GM18526 (cell line): ENCODE measurements around the gene GRK6.

Source experiments
- POLR2A ChIP-seq: IDR thresholded peaks from 3 replicates; pipeline ENCODE4 v1.6.1; 2011; ENCODE audit not compliant: insufficient read length; ENCODE audit errors: extremely low read depth

The GRK6 gene

DNA sequence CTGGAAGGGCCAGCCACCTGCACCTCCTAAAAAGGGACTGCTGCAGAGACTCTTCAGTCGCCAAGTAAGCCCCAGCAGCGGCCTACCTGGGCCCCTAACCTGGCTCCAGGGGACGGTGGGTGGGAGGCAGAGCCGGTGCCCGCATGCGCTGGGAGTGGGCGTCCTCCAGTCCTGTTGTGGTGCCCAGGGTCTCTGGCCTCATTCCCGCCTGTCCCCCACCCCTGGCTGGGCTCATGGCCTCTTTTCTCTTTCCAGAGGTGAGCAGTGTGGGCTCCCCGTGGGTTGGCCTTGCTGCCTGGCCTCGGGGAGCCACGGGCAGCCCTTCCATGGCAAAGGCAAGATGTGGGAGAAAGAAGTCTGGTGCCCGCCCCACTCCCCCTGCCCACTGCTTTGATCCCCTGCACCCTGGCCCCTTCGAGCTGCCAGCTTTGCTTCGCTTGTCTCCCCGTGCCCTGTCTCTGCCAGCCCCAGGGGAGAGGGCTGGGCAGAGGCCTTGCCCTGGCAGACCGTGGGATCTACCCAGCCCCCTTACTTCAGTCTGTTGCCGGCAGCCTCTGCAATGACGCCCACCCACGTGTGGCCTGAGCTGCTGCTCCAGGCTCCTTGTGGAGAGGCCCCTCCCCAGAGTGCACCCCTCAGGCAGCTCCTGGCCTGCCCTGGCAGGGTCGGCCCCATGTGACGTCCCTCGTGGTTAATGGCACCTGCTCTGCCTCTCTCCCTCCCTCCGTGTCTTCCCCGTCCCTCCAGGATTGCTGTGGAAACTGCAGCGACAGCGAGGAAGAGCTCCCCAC lies 14.7 kb downstream of the GRK6 start:
- TF ChIP-seq POLR2A, result no peak

DNA sequence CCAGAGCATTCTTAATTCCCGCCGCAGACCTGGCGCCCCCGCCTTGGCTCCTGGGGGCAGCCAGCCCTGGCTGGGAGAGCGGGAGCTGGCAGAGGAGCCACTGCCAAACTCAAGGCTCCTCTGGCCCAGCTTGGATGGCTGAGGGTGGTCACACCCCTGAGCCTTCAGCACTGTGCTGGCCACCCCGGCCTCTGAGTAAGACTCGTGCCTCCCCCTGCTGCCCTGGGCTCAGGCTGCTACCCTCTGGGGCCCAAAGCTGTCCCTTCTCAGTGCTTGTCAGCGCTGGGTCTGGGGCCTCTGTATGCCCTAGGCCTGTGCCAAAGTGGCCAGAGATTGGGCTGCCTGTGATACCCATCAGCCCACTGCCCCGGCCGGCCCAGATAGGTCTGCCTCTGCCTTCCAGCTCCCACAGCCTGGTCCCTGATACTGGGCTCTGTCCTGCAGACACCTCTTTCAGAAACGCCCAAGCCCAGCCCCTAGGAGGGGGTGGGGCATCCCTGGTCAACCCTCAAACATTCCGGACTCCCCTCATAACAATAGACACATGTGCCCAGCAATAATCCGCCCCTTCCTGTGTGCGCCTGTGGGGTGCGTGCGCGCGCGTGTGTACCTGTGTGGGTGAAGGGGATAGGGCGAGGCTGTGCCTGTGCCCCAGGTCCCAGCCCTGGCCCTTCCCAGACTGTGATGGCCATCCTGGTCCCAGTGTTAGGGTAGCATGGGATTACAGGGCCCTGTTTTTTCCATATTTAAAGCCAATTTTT lies 15.8 kb downstream of the GRK6 start:
- TF ChIP-seq POLR2A, result no peak

DNA sequence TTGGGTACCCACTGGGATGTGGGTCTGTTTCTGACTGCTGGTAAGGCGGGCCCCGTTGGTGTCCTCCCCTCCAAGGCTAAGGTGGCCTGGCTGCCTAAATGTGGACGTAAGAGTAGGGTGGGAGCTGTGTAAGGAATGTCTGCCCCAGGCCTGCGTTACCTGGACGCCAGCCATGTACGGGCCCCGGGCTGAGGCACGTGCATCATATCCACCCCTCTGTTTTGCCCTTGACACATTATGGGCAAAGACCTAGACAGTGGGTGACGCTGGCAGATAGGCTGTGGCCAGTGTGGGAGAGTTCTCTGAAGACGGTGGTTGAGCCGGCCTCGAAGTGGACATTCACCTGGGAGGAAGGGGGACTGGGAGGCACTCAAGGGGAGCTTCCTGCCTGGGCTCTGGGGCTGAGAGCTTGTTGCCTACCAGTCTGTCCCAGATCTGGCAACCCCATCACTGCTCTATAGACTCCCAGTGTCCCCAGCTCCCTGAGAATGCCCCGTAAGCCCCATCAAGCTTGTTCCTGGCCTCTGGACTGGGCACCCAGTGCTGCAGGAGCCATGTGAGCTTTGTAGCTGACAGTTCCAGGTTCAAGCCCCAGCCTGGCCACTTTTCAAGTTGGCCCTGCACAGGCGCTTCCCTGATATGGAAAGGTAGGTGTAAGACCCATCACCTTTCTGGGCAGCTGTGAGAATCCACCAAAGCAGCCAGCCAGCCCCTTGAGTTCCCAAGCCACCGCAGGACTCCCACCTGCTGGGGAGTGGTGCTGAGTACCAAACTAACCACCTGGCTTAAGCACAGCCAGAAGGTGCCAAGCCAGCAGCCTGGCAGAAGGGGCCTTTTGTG lies 16.9 kb downstream of the GRK6 start:
- no peak for TF ChIP-seq POLR2A

DNA sequence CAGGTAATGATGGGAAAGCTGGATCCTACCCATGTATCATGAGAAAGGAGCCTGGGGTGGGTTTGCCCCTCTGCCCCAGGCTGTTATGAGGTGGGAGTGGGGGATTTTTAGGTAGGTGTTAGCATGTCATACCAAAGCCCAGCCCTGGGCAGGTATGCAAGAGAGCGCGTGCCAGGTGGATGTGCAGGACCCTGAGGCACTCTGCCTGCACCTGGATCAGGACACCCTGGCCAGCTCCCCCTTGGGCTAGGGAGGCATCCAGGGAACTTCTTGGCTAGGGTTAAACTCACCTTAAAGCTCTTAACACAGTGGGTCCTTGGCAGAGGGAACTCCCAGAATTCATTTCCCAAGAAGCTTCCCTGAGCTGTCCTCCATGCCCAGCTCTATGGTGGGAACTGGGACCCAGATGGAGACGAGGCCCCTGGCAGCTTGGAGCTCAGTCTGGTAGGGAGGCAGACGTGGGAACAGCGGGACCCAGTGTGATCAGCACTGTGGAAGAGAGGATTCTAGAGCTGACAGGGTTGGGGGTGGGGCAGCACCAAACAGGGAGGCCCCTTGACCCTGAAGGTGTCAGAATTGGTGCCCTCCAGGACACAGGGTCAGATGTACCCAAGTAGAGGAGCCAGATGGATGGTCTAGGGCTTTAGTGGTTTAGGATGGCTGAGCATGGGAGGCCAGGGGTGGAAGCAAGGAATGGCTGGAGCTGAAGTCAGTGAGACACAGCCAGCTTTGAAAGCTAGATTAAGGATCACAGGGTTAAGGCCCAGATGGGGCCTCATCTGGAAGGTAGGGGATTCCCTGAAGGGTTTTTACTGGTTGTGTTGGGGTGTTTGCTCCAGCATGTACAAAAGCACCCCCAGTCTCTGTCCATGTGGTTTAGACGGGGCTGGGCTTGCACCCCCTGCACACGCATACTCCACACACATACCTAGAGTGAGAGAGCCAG lies 17.9 kb downstream of the GRK6 start:
- TF ChIP-seq POLR2A, result peak; percentile 42

DNA sequence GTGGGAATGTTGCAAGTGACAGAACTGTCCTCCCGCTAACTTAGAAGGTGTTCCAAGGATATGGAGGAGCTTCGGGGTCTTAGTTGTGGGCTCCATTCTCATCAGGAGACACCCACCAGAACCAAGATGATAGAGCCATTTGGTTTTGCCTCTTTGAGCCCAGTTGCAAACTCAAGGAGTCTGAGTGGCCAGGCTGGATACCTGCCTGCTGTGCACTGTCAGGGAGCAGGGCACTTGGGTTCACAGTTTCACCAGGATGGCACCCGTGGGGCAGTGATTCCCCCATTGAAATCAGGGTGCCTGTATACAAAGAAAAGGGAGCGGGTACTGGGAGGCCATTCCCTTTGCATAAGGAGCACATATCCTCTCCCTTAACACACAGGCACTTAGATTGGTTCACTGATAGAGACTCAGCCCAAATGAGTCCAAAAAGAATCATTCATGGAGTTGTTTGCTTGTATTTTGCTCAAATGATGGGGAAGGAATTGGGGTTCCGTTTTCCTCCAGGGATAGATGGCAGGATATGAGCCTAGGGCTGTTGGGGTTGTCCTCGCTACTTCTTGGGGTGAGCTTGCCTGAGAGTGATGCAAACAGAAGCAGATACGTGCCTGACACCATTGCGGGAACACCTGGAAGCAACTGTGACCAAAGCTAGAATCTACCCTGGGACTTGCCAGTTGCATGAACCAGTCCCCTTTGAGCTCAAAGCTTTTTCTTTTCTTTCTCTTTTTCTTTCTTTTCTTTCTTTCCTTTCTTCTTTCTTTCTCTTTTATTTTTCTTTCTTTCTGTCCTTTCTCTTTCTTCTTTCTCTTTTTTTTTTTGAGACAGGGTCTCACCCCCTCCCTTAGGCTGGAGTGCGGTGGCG lies 18.8 kb downstream of the GRK6 start:
- no peak for TF ChIP-seq POLR2A

DNA sequence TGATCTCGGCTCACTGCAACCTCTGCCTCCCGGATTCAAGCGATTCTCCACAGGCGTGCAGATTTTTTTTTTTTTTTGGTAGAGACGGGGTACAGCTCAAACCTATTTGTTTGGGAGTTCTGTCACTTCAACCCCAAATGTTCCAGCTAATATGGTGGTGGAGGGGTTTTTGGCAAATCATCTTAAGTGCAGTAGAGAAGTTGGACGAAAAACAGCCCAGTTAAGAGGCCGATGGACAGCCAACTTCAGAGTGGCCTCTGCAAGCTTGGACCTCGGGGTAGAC lies 19.4 kb downstream of the GRK6 start:
- TF ChIP-seq POLR2A, result no peak

DNA sequence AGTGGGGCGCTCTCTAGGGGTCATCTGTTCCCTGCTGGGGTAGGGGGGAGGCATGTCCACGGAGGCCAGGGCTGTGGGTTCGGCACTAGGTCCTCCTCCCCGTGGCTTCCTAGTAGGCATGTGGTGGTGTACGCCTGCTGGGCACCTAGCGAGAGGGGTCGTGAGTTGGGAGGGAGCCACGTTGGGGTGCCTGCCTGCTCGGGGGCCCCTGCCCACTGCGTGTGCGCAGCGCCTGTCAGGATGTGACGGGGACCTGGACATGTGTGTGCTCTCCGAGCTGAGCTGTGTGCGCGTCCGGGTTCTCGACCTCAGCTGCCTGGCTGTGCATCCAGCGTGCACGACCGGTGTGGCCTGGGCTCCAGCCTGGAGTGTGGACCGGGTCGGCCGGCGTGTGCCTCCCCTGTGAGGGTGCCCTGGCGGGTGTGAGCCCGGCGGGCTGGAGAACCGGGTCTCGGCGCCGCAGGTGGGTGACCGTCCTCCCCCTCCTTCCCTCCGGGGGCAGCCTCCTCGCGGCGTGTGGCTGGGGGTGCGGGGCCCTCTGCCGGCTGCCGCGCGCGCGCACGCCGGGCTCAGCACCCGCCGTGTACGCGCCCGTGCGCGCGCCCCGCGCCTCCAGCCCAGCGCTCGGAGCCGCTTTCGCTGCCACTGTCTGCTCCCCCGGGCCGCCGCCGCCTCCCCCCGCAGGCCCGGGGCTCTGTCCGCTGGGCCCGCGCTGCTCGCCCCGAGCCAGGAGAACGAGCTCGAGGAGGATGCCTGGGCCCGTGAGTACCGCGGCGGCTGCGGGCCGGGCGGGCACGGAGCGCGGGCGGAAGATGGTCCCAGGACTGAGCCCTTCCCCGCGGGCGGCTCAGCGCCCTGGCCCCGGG lies 20.0 kb downstream of the GRK6 start, which contains the start of gene PRR7:
PRR7 (plus strand) TSS at position 615 of the 866 bp plus-strand sequence. CDS start 8,254 bp downstream, outside the sequence.
- TF ChIP-seq POLR2A, result peak; percentile 59

DNA sequence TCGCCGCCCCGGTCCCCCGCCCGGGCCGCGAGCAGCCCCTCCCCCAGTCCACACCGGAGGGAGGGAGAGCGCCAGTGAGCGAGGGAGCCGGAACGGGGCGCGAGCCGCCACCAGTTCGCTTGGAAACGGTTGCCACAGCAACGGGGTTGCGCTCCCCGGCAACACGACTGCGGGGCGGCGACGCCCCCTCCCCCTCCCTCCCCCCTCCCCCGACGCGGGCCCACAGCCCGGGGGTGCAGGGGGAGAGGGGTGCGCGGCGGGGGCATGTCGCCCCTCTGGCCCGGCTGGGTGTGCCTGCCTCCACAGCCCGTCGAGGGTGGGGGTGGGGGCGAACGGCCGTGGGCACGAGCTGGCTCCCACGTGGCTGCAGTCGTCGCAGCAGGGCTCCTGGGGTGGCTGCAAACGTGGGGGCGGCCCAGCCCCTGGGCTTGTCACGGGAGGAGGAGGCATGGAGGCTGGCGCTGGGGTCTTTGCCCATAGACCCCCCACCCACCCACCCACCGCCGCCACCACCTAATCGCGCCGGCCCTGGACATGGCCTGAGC lies 20.7 kb downstream of the GRK6 start:
- TF ChIP-seq POLR2A, result no peak

DNA sequence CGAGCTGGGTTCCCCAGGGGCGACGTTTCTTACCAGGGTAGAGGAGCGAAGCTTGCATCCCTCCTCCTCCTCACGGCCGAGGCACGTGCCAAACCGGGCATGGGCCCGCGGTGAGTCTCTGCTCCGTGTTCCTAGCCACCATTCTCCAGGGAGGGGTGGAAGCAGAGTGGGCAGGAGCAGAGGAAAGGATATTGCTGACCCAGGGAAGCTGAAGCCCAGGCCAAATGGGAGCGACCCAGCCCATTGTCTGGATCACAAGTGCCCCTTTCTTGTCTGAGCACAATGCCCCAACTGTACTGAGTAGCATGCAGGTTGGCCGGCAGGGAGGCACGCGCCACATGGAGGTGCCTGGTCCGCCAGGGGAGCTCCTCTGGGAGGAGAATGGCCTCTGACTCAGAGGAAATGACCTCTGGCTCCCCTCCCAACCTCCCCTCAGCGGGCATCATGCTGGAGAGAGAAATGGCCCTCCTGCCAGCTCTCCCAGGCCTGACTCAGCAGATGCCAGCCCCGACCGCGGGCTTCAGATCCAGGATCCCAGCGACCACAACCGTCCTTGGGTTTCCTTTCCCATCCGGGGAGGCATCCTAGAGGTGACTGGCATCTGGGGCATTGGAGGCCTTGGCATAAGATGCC lies 21.3 kb downstream of the GRK6 start:
- no peak for TF ChIP-seq POLR2A

DNA sequence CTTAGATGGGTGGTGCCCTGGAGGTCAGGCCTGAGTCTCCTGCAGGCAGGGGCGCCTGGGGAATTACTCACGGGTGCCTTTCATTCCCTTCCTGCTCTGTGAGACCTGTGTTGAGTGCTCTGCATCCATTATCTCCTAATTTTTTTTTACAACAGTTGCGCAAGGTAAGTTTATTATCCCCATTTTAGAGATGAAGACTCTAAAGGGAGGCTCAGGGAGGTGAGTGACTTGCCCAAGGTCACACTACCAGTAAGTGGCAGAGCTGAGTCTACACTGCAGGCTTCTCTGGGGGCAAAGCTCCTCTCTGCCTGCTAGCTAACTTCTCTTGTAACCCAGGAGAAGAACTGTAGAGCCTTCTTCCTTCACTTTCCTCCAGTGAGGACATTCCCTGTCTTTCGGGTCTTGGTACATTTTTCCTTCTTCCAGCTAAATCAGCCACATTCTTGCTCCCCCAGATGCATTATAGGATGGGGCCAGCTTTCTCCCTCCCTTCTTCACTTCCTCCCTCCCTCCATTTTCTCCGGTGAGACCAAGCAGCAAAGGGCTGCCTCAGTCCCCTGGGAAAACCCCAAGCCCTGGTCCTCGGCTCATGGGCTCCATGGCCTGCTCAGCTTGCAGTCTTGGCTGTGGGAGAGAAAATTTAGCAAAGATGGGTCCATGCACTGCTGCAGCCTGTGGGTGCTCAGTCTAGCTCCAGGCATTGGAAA lies 21.9 kb downstream of the GRK6 start:
- TF ChIP-seq POLR2A, result no peak
